KMS-11 (cell line): ENCODE data around the gene SCNN1G.

Experiments used
- H2AFZ ChIP-seq: fragments of 200-600 bp; sonication (generic); 2 replicates; pipeline ENCODE4 v1.6.1; 2016; ENCODE audit warnings: antibody characterized with exemption, mixed run types, low read depth
- H3K27ac ChIP-seq: fragments of 200-600 bp; sonication (generic); 2 replicates; pipeline ENCODE4 v1.6.1; 2016; ENCODE audit warnings: mild to moderate bottlenecking, mixed run types
- H3K27me3 ChIP-seq: fragments of 200-600 bp; sonication (generic); 2 replicates; pipeline ENCODE4 v1.6.1; 2017; ENCODE audit warnings: mild to moderate bottlenecking, low read depth, mixed run types, moderate library complexity; ENCODE audit not compliant: insufficient read depth
- H3K36me3 ChIP-seq: fragments of 200-600 bp; sonication (generic); 2 replicates; pipeline ENCODE4 v1.6.1; 2017; ENCODE audit warnings: mild to moderate bottlenecking, mixed run types; ENCODE audit not compliant: insufficient read depth
- H3K4me1 ChIP-seq: fragments of 200-600 bp; sonication (generic); 2 replicates; pipeline ENCODE4 v1.6.1; 2016; ENCODE audit warnings: mild to moderate bottlenecking, low read depth, mixed run types; ENCODE audit not compliant: poor library complexity, severe bottlenecking
- H3K4me2 ChIP-seq: fragments of 200-600 bp; sonication (generic); 2 replicates; pipeline ENCODE4 v1.7.0; 2016; ENCODE audit warnings: mild to moderate bottlenecking, mixed run types
- H3K4me3 ChIP-seq: fragments of 200-600 bp; sonication (generic); IDR thresholded peaks from 2 replicates; pipeline ENCODE4 v1.6.1; 2017; ENCODE audit warnings: low read depth, low read length, mixed read lengths; ENCODE audit not compliant: insufficient read depth
- H3K79me2 ChIP-seq: fragments of 200-600 bp; sonication (generic); 2 replicates; pipeline ENCODE4 v1.6.1; 2016; ENCODE audit warnings: low read depth, mixed run types; ENCODE audit not compliant: insufficient read depth
- H3K9ac ChIP-seq: fragments of 200-600 bp; sonication (generic); 2 replicates; pipeline ENCODE4 v1.6.1; 2016; ENCODE audit warnings: mild to moderate bottlenecking, mixed run types
- H4K20me1 ChIP-seq: fragments of 200-600 bp; sonication (generic); 2 replicates; pipeline ENCODE4 v1.6.1; 2016; ENCODE audit warnings: mild to moderate bottlenecking, mixed run types; ENCODE audit not compliant: insufficient read depth
- TF ChIP-seq, protein P1 (sequence below): fragments of 200-600 bp; sonication (generic); conservative IDR thresholded peaks from 2 replicates; pipeline ENCODE4 v1.6.1; 2017; ENCODE audit warnings: low read depth, mild to moderate bottlenecking, antibody characterized with exemption, low read length, moderate library complexity, mixed read lengths

SCNN1G gene

GRCh38 chr16:23209606-23210005 lies 27.1 kb downstream of the SCNN1G start:
- Histone ChIP-seq H3K4me3 (no peak overlapping the region), H3K4me1 (no peaks in the 10 kb centered on the region), H3K27me3 (no peaks in the 10 kb centered on the region), H4K20me1 (no peaks in the 10 kb centered on the region), H3K27ac (no peak overlapping the region), H3K36me3 (no peaks in the 10 kb centered on the region), H3K79me2 (no peaks in the 10 kb centered on the region), H2AFZ (no peak overlapping the region), H3K9ac (no peak overlapping the region), H3K4me2 (no peak overlapping the region)
- TF ChIP-seq, protein P1, sequence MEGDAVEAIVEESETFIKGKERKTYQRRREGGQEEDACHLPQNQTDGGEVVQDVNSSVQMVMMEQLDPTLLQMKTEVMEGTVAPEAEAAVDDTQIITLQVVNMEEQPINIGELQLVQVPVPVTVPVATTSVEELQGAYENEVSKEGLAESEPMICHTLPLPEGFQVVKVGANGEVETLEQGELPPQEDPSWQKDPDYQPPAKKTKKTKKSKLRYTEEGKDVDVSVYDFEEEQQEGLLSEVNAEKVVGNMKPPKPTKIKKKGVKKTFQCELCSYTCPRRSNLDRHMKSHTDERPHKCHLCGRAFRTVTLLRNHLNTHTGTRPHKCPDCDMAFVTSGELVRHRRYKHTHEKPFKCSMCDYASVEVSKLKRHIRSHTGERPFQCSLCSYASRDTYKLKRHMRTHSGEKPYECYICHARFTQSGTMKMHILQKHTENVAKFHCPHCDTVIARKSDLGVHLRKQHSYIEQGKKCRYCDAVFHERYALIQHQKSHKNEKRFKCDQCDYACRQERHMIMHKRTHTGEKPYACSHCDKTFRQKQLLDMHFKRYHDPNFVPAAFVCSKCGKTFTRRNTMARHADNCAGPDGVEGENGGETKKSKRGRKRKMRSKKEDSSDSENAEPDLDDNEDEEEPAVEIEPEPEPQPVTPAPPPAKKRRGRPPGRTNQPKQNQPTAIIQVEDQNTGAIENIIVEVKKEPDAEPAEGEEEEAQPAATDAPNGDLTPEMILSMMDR = no peak

- H3K4me2 ChIP-seq = no peak overlapping the region
- no peaks in the 10 kb centered on the region for H3K4me1 ChIP-seq
- H3K36me3 ChIP-seq = no peaks in the 10 kb centered on the region
- TF ChIP-seq, protein P1 = no peak
- no peaks in the 10 kb centered on the region for H3K79me2 ChIP-seq
- no peak overlapping the region for H3K4me3 ChIP-seq
- no peak overlapping the region for H3K9ac ChIP-seq
- H3K27me3 ChIP-seq = no peaks in the 10 kb centered on the region
- H2AFZ ChIP-seq = no peak overlapping the region
- no peak overlapping the region for H3K27ac ChIP-seq
- no peaks in the 10 kb centered on the region for H4K20me1 ChIP-seq
Measured at GRCh38 chr16:23213831-23214230, 31.3 kb downstream of the SCNN1G start.

DNA sequence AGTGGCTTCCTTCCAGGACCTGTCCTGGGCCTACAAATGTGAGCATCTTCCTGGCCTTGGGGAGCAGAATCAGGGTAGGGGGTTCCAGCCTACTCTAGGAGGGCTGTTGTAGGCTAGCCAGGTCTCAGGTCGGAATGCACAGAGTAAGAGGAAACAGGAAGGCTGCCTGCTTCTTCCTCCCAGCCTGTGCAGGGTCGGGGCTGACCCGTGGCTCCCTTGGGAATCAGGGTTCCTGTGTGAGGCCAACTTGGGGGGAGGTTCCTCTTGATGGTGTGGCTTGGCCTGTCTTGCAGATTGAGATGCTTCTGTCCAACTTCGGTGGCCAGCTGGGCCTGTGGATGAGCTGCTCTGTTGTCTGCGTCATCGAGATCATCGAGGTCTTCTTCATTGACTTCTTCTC lies 32.3 kb downstream of the SCNN1G start:
- H3K4me1 ChIP-seq = no peaks in the 10 kb centered on the region
- H3K27me3 ChIP-seq = no peaks in the 10 kb centered on the region
- H3K36me3 ChIP-seq = no peaks in the 10 kb centered on the region
- H3K27ac ChIP-seq = no peak overlapping the region
- H3K9ac ChIP-seq = no peak overlapping the region
- no peak overlapping the region for H3K4me3 ChIP-seq
- no peaks in the 10 kb centered on the region for H3K79me2 ChIP-seq
- H4K20me1 ChIP-seq = no peaks in the 10 kb centered on the region
- TF ChIP-seq, protein P1 = no peak
- H2AFZ ChIP-seq = no peak overlapping the region
- no peak overlapping the region for H3K4me2 ChIP-seq

- no peaks in the 10 kb centered on the region for H3K4me1 ChIP-seq
- H4K20me1 ChIP-seq = no peaks in the 10 kb centered on the region
- no peak overlapping the region for H2AFZ ChIP-seq
- no peak overlapping the region for H3K9ac ChIP-seq
- H3K79me2 ChIP-seq = no peaks in the 10 kb centered on the region
- H3K4me3 ChIP-seq = no peak overlapping the region
- no peak overlapping the region for H3K4me2 ChIP-seq
- TF ChIP-seq, protein P1 = no peak
- no peak overlapping the region for H3K27ac ChIP-seq
- H3K36me3 ChIP-seq = no peaks in the 10 kb centered on the region
- no peaks in the 10 kb centered on the region for H3K27me3 ChIP-seq
Measured at GRCh38 chr16:23215435-23215834, 32.9 kb downstream of the SCNN1G start.
